Measurements from ENCODE around the gene POLG2. TPM values are rescaled to one million over a fixed set of nuclear protein-coding genes. Genes with fewer than 3 reads are reported as not detected.

Gene POLG2
- total and polyA plus RNA-seq, 9 of the 15 experiments (the other 6 are each of a cell fraction or from before 2014, with no cell fraction given), result 13.4 to 44.8 (median 37.0) TPM

GRCh38 chr17:64506576-64507412, 9.9 kb upstream of the POLG2 start, which contains the start of gene CEP95 (continued):
- TF ChIP-seq TAF1 (IDR thresholded peaks at IDR 0.05; ENCODE audit: control insufficient read depth, extremely low read depth, insufficient read depth, low read length, severe bottlenecking), result peak; percentile 76
- TF ChIP-seq CEBPB (tag; IDR thresholded peaks at IDR 0.05), result no peak
- TF ChIP-seq ETS2 (tag; IDR thresholded peaks at IDR 0.05; ENCODE audit: borderline replicate concordance, poor library complexity, severe bottlenecking), result peak; percentile 92
- no peak for TF ChIP-seq GABPB2 (CRISPR knock-in tag; conservative IDR thresholded peaks at IDR 0.05)
- peak; percentile 63 for TF ChIP-seq SOX6 (IDR thresholded peaks at IDR 0.05)
- no peak for TF ChIP-seq PBX2 (CRISPR knock-in tag; IDR thresholded peaks at IDR 0.05; ENCODE audit: low read depth)
- TF ChIP-seq PBX2 (tag; conservative IDR thresholded peaks at IDR 0.05; ENCODE audit: low read depth), result peak; percentile 37; the same call in 1 of the 2 replicates
- no peak; the same call in 1 of the 2 replicates for TF ChIP-seq ZNF239 (CRISPR knock-in tag; IDR thresholded peaks at IDR 0.05)
- TF ChIP-seq HES1 (IDR thresholded peaks at IDR 0.05; ENCODE audit: low read depth), result peak; percentile 27; the same call in 1 of the 2 replicates
- no peak for TF ChIP-seq ELK3 (CRISPR knock-in tag; IDR thresholded peaks at IDR 0.05)
- TF ChIP-seq EZH2 (IDR thresholded peaks at IDR 0.05; ENCODE audit: borderline replicate concordance, low read depth, low read length), result no peak
- TF ChIP-seq ZBTB11 (CRISPR knock-in tag; IDR thresholded peaks at IDR 0.05), result peak; percentile 66 to 90 (median 72); a peak in 5 of 6 replicates
- no peak for TF ChIP-seq NR2F6 (CRISPR knock-in tag; IDR thresholded peaks at IDR 0.05)
